NCI-H2107 treated with DMSO at 0.1 percent for 48 hours (cell line): Measurements from ENCODE around the gene FGD1.

Experiments used
- DNase-seq: peaks from one replicate; lab custom pipeline; 2025; ENCODE audit not compliant: unreplicated experiment; lab: John Stamatoyannopoulos, UW

Gene FGD1

DNA sequence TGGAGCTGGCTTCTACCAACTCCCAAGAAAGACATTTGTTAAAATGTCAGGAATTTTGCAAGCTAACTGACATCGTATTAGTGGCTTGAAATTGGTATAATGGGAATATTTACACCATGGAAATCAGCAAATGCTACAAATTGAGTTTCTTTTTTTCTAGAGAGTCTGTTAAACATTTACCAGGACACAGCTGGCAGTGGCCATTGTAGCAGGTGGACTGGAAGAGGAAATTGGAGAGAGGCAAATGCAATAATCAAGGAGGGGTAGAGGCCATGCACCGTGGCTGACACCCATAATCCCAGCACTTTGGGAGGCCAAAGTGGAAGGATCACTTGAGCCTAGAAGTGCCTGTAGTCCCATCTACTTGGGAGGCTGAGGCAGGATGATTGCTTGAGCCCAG, 88.8 kb downstream of the FGD1 start:
- DNase-seq, result no peak

DNA sequence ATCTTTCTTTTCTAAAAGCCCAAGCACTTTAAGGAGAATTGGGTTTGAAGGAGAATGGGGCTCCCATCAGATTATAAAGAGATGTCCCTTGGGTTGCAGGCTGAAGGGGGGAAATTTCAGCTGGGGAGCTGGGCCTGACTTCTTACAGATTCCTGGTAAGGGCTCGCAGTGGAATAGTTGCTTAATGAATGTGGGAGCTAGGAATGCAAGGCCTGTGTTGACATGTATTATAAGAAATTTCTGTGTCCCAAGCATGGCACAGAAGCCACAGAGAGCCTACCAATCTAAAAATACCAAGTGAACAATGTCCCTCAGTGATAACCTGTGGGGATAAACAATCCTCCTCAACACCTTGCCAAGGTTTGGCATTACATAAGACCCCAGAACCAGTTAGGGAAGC, 98.9 kb downstream of the FGD1 start:
- DNase-seq, result no peak
